HEK293 (cell line): ENCODE data around the gene CPLX3.
A peak's percentile ranks its signal among the peaks of the same experiment; 100 is the strongest.

Experiments
- BCL11A ChIP-seq: fragments of 450-650 bp; formaldehyde crosslinking; IDR thresholded peaks from 2 replicates; pipeline ENCODE4 v1.5.1; 2016; ENCODE audit warnings: low read depth, missing biosample characterization, missing genetic modification characterization
- EGR2 ChIP-seq: fragments of 450-650 bp; formaldehyde crosslinking; IDR thresholded peaks from 2 replicates; pipeline ENCODE4 v1.5.1; 2016; ENCODE audit warnings: low read depth, missing biosample characterization, missing genetic modification characterization
- HOXD13 ChIP-seq: sonication (generic); formaldehyde crosslinking; IDR thresholded peaks from 2 replicates; pipeline ENCODE4 v1.8.0; 2022; ENCODE audit warnings: missing genetic modification reagents, borderline replicate concordance
- KLF16 ChIP-seq: fragments of 450-650 bp; formaldehyde crosslinking; IDR thresholded peaks from 2 replicates; pipeline ENCODE4 v1.5.1; 2017; ENCODE audit warnings: missing biosample characterization, missing genetic modification characterization
- SP3 ChIP-seq: fragments of 450-650 bp; formaldehyde crosslinking; IDR thresholded peaks from 2 replicates; pipeline ENCODE4 v1.5.1; 2016; ENCODE audit warnings: missing biosample characterization, missing genetic modification characterization
- SP7 ChIP-seq: fragments of 450-650 bp; formaldehyde crosslinking; IDR thresholded peaks from 2 replicates; pipeline ENCODE4 v1.5.1; 2016; ENCODE audit warnings: missing biosample characterization, missing genetic modification characterization
- ZBTB21 ChIP-seq: fragments of 450-650 bp; formaldehyde crosslinking; IDR thresholded peaks from 2 replicates; pipeline ENCODE4 v1.5.1; 2017; ENCODE audit warnings: missing biosample characterization, missing genetic modification characterization
- ZBTB7A ChIP-seq: fragments of 450-650 bp; formaldehyde crosslinking; IDR thresholded peaks from 2 replicates; pipeline ENCODE4 v1.5.1; 2016; ENCODE audit warnings: low read depth, missing biosample characterization, missing genetic modification characterization
- ZFP37 ChIP-seq: fragments of 450-650 bp; formaldehyde crosslinking; IDR thresholded peaks from 2 replicates; pipeline ENCODE4 v1.5.1; 2016; ENCODE audit warnings: missing biosample characterization, missing genetic modification characterization
- ZNF121 ChIP-seq: fragments of 450-650 bp; formaldehyde crosslinking; IDR thresholded peaks from 2 replicates; pipeline ENCODE4 v1.5.1; 2016; ENCODE audit warnings: missing biosample characterization, missing genetic modification characterization
- ZNF146 ChIP-seq: fragments of 450-650 bp; formaldehyde crosslinking; IDR thresholded peaks from 2 replicates; pipeline ENCODE4 v1.5.1; 2016; ENCODE audit warnings: missing biosample characterization, missing genetic modification characterization
- ZNF157 ChIP-seq: fragments of 450-650 bp; formaldehyde crosslinking; IDR thresholded peaks from 2 replicates; pipeline ENCODE4 v1.5.1; 2016; ENCODE audit warnings: missing biosample characterization, missing genetic modification characterization
- ZNF174 ChIP-seq: fragments of 450-650 bp; formaldehyde crosslinking; IDR thresholded peaks from 2 replicates; pipeline ENCODE4 v1.5.0; 2017; ENCODE audit warnings: missing biosample characterization, mild to moderate bottlenecking, missing genetic modification characterization
- ZNF530 ChIP-seq: fragments of 450-650 bp; formaldehyde crosslinking; IDR thresholded peaks from 2 replicates; pipeline ENCODE4 v1.5.1; 2016; ENCODE audit warnings: low read depth, missing biosample characterization, missing genetic modification characterization
- ZNF549 ChIP-seq: fragments of 450-650 bp; IDR thresholded peaks from 2 replicates; pipeline ENCODE4 v1.5.1; 2018; ENCODE audit warnings: missing biosample characterization, missing genetic modification characterization, mild to moderate bottlenecking, inconsistent platforms, moderate library complexity
- ZNF658 ChIP-seq: fragments of 450-650 bp; formaldehyde crosslinking; IDR thresholded peaks from 2 replicates; pipeline ENCODE4; 2016; ENCODE audit warnings: missing biosample characterization, missing genetic modification characterization
- ZNF768 ChIP-seq: fragments of 450-650 bp; formaldehyde crosslinking; IDR thresholded peaks from 2 replicates; pipeline ENCODE4 v1.5.1; 2018; ENCODE audit warnings: missing biosample characterization, mild to moderate bottlenecking, missing genetic modification characterization
- ZNF776 ChIP-seq: fragments of 450-650 bp; formaldehyde crosslinking; IDR thresholded peaks from 2 replicates; pipeline ENCODE4 v1.5.0; 2017; ENCODE audit warnings: missing biosample characterization, missing genetic modification characterization, borderline replicate concordance
- ZNF785 ChIP-seq: fragments of 450-650 bp; formaldehyde crosslinking; IDR thresholded peaks from 2 replicates; pipeline ENCODE4 v1.5.1; 2016; ENCODE audit warnings: missing biosample characterization, missing genetic modification characterization
- ZSCAN16 ChIP-seq: fragments of 450-650 bp; formaldehyde crosslinking; IDR thresholded peaks from 2 replicates; pipeline ENCODE4 v1.5.1; 2016; ENCODE audit warnings: missing biosample characterization, missing genetic modification characterization
- ZSCAN30 ChIP-seq: fragments of 450-650 bp; IDR thresholded peaks from 2 replicates; pipeline ENCODE4 v1.5.1; 2018; ENCODE audit warnings: missing biosample characterization, mild to moderate bottlenecking, missing genetic modification characterization, moderate library complexity
- ZXDB ChIP-seq: fragments of 450-650 bp; formaldehyde crosslinking; IDR thresholded peaks from 2 replicates; pipeline ENCODE4 v1.5.1; 2016; ENCODE audit warnings: missing biosample characterization, missing genetic modification characterization
- TF ChIP-seq, protein P1 (sequence below): IDR thresholded peaks from 2 replicates; pipeline ENCODE4 v1.6.1; 2011; ENCODE audit warnings: mild to moderate bottlenecking, low read depth, low read length, borderline replicate concordance
- TF ChIP-seq, protein P2 (sequence below): fragments of 450-650 bp; formaldehyde crosslinking; IDR thresholded peaks from 2 replicates; pipeline ENCODE4 v1.5.1; 2017; ENCODE audit warnings: missing biosample characterization, missing genetic modification characterization
- TF ChIP-seq, protein P3 (sequence below): fragments of 450-650 bp; formaldehyde crosslinking; IDR thresholded peaks from 2 replicates; pipeline ENCODE4 v1.5.1; 2016; ENCODE audit warnings: missing biosample characterization, missing genetic modification characterization, low read depth
- TF ChIP-seq, protein P4 (sequence below): fragments of 450-650 bp; formaldehyde crosslinking; IDR thresholded peaks from 2 replicates; pipeline ENCODE4 v1.5.1; 2016; ENCODE audit warnings: missing biosample characterization, missing genetic modification characterization, low read depth
- TF ChIP-seq, protein P5 (sequence below): fragments of 450-650 bp; formaldehyde crosslinking; IDR thresholded peaks from 2 replicates; pipeline ENCODE4 v1.5.1; 2016; ENCODE audit warnings: missing biosample characterization, missing genetic modification characterization
- TF ChIP-seq, protein P6 (sequence below): fragments of 450-650 bp; formaldehyde crosslinking; IDR thresholded peaks from 2 replicates; pipeline ENCODE4 v1.5.1; 2016; ENCODE audit warnings: missing biosample characterization, missing genetic modification characterization

The CPLX3 gene

DNA sequence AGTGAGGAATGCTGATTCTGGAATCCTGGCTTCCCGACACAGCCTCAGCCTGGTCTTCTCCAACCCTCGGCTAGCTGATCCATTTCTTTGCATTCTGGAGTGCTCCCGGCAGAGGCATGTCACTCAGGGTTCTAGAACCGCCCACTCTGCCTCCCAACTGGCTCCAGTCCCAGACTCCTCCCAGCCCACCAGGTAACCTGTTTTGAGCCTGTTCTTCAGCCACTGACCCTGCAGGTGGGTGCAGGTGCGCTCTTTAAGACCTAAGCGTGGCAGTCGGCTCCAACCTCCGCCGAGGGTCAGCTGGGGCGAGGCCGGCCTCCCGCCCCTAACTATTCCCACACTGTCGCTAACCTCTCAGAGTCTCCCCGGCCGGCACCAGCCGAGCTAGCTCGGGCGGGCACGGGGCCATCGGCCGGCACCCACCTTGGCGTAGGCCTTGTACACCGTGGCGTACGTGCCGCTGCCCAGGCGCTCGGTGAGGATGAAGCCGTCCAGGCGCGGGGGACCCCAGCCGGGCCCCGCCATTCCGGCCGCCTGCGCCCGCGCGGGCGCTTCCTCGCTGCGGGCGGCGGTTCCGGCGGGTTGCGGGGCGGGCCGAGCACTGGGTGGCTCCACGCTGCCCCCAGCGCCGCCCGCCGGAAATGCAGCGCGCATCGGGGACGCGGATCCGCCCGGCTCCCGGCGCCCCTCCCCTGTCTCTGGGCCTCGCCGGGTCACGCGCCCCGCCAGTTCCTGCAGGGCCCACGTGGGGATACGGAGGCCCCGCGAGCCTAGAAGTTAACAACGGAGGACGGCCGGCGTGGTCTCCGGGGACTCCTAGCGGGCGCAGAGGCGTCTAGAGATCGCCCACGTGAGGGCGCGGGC is 16.4 kb downstream of the CPLX3 start, which contains the start of gene ULK3 (continued):
- TF ChIP-seq, protein P1, sequence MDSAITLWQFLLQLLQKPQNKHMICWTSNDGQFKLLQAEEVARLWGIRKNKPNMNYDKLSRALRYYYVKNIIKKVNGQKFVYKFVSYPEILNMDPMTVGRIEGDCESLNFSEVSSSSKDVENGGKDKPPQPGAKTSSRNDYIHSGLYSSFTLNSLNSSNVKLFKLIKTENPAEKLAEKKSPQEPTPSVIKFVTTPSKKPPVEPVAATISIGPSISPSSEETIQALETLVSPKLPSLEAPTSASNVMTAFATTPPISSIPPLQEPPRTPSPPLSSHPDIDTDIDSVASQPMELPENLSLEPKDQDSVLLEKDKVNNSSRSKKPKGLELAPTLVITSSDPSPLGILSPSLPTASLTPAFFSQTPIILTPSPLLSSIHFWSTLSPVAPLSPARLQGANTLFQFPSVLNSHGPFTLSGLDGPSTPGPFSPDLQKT: peak; percentile 31; the same call in 1 of the 2 replicates
- TF ChIP-seq BCL11A (tag by site-specific recombination) (no peak), HOXD13 (no peak), ZNF146 (no peak), ZBTB21 (tag by site-specific recombination) (no peak), ZNF157 (tag by site-specific recombination) (no peak), ZNF776 (tag by site-specific recombination) (no peak), EGR2 (peak; percentile 98), ZNF121 (tag by site-specific recombination) (no peak), ZNF549 (tag by site-specific recombination) (no peak), SP3 (peak; percentile 67), KLF16 (peak; percentile 66), ZNF658 (tag by site-specific recombination) (no peak), ZFP37 (tag by site-specific recombination) (peak; percentile 81), ZSCAN16 (tag by site-specific recombination) (0 out of 2 replicates have a peak, but pooled peaks have one; percentile 36), ZNF530 (tag by site-specific recombination) (no peak), ZNF174 (tag by site-specific recombination) (no peak), ZNF785 (tag by site-specific recombination) (0 out of 2 replicates have a peak, but pooled peaks have one; percentile 24), ZBTB7A (tag by site-specific recombination) (peak; percentile 88; the same call in 1 of the 2 replicates), ZNF768 (tag by site-specific recombination) (no peak), ZXDB (tag by site-specific recombination) (peak; percentile 87; the same call in 1 of the 2 replicates), SP7 (peak; percentile 64), ZSCAN30 (tag by site-specific recombination) (peak; percentile 90)
- TF ChIP-seq, protein P2, sequence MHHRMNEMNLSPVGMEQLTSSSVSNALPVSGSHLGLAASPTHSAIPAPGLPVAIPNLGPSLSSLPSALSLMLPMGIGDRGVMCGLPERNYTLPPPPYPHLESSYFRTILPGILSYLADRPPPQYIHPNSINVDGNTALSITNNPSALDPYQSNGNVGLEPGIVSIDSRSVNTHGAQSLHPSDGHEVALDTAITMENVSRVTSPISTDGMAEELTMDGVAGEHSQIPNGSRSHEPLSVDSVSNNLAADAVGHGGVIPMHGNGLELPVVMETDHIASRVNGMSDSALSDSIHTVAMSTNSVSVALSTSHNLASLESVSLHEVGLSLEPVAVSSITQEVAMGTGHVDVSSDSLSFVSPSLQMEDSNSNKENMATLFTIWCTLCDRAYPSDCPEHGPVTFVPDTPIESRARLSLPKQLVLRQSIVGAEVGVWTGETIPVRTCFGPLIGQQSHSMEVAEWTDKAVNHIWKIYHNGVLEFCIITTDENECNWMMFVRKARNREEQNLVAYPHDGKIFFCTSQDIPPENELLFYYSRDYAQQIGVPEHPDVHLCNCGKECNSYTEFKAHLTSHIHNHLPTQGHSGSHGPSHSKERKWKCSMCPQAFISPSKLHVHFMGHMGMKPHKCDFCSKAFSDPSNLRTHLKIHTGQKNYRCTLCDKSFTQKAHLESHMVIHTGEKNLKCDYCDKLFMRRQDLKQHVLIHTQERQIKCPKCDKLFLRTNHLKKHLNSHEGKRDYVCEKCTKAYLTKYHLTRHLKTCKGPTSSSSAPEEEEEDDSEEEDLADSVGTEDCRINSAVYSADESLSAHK (tag by site-specific recombination): peak; percentile 46; the same call in 1 of the 2 replicates
- TF ChIP-seq, protein P3, sequence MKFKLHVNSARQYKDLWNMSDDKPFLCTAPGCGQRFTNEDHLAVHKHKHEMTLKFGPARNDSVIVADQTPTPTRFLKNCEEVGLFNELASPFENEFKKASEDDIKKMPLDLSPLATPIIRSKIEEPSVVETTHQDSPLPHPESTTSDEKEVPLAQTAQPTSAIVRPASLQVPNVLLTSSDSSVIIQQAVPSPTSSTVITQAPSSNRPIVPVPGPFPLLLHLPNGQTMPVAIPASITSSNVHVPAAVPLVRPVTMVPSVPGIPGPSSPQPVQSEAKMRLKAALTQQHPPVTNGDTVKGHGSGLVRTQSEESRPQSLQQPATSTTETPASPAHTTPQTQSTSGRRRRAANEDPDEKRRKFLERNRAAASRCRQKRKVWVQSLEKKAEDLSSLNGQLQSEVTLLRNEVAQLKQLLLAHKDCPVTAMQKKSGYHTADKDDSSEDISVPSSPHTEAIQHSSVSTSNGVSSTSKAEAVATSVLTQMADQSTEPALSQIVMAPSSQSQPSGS: no peak
- TF ChIP-seq, protein P4, sequence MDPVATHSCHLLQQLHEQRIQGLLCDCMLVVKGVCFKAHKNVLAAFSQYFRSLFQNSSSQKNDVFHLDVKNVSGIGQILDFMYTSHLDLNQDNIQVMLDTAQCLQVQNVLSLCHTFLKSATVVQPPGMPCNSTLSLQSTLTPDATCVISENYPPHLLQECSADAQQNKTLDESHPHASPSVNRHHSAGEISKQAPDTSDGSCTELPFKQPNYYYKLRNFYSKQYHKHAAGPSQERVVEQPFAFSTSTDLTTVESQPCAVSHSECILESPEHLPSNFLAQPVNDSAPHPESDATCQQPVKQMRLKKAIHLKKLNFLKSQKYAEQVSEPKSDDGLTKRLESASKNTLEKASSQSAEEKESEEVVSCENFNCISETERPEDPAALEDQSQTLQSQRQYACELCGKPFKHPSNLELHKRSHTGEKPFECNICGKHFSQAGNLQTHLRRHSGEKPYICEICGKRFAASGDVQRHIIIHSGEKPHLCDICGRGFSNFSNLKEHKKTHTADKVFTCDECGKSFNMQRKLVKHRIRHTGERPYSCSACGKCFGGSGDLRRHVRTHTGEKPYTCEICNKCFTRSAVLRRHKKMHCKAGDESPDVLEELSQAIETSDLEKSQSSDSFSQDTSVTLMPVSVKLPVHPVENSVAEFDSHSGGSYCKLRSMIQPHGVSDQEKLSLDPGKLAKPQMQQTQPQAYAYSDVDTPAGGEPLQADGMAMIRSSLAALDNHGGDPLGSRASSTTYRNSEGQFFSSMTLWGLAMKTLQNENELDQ: no peak
- TF ChIP-seq, protein P5, sequence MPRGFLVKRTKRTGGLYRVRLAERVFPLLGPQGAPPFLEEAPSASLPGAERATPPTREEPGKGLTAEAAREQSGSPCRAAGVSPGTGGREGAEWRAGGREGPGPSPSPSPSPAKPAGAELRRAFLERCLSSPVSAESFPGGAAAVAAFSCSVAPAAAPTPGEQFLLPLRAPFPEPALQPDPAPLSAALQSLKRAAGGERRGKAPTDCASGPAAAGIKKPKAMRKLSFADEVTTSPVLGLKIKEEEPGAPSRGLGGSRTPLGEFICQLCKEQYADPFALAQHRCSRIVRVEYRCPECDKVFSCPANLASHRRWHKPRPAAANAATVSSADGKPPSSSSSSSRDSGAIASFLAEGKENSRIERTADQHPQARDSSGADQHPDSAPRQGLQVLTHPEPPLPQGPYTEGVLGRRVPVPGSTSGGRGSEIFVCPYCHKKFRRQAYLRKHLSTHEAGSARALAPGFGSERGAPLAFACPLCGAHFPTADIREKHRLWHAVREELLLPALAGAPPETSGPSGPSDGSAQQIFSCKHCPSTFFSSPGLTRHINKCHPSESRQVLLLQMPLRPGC (tag by site-specific recombination): peak; percentile 45; the same call in 1 of the 2 replicates
- TF ChIP-seq, protein P6, sequence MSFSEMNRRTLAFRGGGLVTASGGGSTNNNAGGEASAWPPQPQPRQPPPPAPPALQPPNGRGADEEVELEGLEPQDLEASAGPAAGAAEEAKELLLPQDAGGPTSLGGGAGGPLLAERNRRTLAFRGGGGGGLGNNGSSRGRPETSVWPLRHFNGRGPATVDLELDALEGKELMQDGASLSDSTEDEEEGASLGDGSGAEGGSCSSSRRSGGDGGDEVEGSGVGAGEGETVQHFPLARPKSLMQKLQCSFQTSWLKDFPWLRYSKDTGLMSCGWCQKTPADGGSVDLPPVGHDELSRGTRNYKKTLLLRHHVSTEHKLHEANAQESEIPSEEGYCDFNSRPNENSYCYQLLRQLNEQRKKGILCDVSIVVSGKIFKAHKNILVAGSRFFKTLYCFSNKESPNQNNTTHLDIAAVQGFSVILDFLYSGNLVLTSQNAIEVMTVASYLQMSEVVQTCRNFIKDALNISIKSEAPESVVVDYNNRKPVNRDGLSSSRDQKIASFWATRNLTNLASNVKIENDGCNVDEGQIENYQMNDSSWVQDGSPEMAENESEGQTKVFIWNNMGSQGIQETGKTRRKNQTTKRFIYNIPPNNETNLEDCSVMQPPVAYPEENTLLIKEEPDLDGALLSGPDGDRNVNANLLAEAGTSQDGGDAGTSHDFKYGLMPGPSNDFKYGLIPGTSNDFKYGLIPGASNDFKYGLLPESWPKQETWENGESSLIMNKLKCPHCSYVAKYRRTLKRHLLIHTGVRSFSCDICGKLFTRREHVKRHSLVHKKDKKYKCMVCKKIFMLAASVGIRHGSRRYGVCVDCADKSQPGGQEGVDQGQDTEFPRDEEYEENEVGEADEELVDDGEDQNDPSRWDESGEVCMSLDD (tag by site-specific recombination): peak; percentile 86
